GM19455 (cell line): ENCODE measurements around the gene PCDH9.

Source experiments
- ATAC-seq: cut with Tn5 transposase; IDR thresholded peaks from one replicate; pipeline ENCODE4 v1.9.1; 2021; ENCODE audit not compliant: unreplicated experiment

Gene PCDH9

DNA sequence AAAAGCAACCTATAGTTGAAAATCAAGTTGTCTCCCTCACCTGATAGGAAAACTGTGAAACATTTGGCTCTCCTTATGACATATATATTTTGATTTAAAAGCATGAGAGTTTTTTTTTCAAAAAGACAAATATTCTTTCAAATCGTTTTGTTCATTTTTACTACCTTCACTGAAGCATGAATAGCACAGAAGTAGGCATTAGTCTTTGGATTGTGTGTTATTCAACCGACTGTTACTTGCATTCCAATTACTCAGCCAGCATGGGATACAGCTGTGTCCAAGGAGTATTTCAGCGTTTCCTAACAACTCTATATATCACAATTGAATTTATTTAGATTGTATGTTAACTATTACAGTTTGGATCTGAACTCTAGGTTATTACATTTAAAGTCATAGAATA, 135.2 kb downstream of the PCDH9 start:
- no peak for ATAC-seq

DNA sequence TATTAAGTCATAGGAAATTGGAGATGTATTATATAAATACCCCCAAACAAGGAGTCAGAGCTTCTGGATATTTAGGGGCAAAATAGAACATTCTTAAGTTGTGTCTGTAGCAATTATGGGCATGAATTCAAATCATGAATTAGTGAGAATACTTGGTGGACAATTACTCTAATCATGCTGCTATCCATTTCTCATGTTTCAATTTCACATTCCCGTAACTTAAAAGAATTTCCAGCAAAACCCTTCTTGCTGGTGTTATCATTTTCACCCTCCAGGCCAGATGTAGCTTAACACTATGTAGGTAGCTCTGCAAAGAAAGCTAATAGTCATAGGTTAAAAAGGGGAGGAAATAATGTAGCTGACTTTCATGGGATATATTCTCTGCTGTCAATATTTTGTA, 136.1 kb downstream of the PCDH9 start:
- ATAC-seq = no peak

DNA sequence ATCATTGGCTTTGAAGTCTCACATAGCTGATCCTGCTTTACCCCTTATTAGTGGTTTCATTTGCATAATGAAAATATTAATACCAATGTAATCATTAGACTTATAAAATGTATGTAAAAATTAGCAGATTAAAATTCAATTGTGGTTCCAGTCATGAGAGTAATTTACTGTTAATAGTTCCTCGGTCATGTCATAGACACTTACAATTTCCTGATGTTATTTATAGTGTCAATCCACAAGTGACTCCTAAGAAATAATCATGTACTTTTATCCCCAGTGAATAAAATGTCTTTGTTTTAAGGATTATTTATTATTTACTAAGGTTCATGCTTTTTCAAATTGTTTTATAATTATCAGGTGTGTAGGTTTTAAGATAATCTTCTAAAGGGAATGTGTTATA, 138.5 kb downstream of the PCDH9 start:
- ATAC-seq = no peak

DNA sequence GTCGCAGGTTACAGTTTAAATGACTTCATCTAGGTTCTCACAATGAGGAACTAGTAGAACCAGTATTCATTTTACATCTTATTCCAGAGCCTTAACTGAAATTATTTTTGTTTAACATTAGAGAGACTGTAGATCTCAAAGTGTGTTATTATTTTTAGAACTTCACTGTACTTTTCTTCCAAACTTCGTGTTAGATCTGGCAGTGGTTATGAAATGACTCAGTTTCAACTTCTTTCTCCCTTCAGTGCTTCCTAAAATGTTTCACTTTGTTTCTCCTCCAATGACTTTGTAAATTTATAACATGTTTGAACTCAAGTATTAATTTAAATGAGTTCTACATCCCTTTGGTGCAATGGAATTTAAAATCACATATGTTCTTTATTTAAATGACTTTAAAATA, 139.3 kb downstream of the PCDH9 start:
- no peak for ATAC-seq

DNA sequence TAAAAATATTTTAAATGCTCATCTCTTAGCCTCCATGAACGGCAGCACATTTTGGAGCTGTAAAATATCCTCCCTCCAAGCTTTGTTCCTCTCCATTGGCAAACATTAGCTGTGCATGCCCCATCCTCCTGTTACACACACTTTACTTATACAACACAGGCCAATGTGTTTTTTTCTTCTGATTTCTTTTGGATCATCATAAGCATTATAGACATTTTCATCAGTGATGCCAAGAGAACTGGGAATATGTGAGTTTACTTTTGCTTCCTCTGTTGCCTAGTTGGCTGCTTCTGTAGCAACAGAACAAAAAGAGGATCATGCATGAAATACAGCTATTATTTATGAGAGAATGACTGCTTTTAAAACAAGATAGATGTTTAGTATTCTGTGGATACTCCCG, 142.6 kb downstream of the PCDH9 start:
- no peak for ATAC-seq

DNA sequence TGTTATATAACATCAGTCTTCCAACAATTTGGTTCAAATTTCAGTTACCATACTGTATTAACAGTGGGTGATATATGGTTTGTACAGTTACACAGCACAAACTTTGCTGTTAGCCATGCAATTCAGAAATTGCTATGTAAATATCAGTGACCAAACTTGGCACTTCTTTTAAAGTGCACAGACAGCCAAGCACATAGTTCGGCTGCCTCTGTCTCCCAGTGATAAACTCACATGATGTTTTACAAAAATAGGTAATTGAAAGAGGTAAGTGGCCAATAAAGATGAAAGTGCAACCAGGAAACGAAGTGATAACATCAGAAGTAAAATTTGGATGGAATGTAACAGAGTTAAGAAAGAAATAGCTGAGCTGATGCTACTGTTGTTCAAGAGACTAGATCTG, 143.9 kb downstream of the PCDH9 start:
- no peak for ATAC-seq

DNA sequence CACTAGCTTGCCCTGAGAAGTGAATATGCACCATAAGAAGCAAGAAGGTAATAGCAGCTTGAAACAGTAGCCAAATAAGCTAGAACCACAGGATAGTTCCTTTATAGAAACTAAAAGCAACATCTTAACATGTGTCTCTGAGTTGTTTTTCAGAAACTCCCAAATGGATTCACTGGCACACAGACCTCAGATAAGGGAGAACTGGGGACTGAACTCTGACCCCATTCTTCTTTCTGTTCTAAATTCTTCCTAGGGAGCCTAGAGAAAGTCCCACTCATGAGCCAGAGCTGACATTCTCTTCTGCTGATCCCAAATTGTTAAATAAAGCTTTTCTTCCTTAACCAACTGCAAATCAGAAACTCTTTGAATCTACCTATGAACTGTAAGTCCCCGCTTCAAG, 146.1 kb downstream of the PCDH9 start:
- ATAC-seq = no peak

DNA sequence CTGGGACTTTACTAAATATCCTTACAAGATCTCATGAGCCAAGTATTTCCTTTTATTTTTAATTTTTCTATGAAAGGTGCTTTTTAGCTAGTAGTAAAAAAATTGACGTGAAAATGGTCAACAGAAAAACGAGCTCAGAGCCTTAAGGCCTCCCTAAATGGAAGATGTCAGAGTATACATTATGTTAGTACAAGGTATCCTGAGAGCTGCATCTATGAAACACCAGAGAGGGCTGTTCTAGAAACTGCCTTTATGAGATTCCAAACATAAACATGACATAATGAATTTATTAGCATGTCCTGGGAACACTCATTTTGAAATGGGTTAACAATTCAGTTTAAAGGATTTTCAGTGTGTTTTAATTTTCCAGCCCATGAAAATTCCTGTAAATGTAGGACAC, 146.6 kb downstream of the PCDH9 start:
- no peak for ATAC-seq

DNA sequence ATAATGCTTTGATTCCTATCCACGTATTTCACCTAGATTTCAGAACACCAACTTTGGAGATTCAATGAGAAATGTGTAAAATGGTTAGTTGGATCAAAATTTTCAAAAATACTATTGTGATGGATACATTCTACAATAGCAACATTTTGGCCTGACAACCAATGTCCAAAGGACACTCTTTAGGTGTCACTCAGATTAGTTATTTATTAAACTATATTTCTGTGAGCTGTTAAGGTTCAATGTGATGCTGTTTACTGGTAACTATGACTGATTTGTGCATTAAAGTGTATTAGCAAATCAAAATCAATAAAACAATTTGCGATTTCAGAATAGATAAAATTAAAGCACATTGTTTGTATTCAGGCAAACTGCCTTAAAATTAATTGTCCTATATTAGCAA, 149.8 kb downstream of the PCDH9 start:
- ATAC-seq = no peak

DNA sequence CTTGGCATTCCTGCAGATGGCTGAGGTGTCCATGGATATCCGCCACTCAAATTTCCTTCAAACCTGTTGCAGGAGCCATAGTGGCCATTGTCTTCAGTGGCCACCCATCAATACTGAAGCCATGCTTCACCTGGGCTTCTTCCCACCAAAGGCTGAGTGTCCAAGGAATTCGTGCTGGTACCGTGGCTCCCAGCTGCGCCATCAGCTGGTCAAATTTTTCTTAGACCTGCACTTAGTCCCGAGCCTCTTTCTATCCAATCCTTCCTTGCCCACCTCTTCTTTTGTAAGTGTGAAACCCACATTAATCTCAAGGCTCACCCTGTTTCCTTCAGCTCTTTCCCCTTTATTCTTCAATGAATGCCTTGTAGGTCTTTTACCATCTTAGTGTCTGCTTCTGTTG, 152.1 kb downstream of the PCDH9 start:
- no peak for ATAC-seq

DNA sequence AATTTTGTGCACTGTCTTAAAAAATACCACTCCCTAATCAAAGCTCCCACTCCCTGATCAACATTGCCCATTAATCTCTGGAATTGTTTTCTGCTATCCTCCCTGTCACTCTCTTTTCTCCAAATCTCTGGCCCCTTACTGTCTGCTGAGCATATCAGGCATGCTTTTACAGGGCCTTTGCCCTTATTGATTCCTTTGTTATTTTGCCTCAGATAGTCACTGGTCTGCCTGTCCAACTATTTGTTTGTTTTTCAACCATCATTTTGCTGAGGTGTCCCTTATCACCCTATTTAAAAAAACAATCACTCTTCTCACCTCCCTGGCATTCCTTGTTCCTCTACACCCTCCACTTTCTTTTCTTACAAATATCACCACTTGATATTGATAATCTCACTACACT, 153.0 kb downstream of the PCDH9 start:
- no peak for ATAC-seq

DNA sequence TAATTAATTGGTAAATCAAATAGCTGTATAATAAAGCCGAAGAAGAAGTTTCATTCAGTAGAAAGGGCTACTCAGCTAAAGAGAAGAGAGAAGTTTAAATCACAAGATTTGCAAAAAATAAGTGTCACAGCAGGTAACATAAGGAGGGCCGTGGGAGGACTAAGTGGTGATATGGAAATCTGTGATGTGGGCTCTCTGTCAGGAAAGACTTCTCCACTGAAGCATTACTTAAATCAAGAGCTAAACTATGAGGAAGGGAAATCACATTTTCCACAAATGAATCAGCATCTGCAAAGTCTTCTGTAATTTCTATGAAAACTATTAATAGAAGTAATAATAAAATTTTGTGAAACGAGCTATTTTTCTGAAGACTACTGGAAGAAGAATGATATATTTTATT, 153.8 kb downstream of the PCDH9 start:
- ATAC-seq = no peak

DNA sequence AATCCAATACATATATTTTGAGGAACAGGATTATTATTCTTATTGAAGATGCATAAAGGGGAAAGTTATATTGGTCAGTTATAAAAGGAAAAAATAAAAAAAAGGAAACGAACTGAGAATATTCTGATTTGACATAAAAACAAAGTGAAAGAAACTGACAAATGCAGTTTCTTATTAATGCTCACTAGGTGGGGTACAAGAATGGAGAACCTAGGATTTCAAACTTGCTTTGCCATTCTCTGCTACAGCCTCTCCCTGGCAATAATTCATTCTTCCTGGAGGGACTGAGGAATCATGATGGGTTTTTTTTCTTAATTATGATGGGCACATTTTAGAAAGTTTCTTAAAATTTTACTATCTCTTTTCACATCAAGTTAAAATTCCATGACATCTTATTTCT, 154.9 kb downstream of the PCDH9 start:
- ATAC-seq = no peak

DNA sequence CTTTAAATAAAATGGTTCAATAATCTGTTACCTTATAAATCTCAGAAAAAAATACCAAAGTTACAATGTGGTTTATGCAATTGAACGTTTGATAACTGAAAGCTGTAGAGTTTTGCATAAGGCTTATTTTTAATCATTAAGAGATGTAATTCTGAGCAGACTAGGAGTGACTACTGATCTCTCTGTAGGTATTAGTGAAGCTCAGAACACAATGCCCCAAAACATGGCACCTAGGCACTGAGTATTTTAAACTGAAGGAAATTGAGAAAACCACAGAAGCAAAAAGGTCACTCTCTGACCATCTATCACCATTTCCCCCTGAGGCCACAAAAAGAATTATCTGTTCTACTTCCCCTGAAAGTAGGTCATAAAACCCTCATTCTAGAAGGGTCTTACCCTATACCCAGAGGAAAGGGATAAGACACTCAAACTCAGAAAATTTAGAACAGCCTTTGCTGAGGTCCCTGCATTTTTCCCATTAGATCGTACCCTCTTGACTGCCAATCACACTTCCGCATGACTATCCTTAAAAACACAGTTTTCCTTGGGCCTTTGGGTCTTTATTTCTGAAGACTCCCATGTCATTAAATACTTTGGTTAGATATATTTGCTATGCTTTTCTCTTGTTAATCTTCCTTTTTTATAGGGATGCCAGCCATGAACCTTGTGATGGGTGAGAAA, 158.1 kb downstream of the PCDH9 start:
- ATAC-seq = no peak

DNA sequence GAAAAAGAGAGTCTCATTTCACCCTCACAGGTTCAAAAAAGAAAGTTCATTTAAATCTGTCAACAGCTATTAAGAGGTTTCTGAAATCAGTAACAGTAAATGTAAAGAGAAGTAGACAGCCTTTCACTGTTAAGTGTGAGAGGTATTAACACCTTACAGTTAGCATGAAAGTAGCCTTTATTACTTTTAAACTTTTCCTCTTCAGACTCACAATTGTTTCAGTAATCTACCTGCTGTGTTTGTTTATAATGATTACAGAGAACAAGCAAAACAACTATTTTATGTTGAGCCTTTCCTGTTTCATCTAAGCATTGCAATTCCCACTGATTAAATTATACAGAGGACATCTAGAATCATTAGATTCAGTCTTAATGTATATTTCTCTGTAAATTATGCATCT, 159.8 kb downstream of the PCDH9 start:
- ATAC-seq = no peak

DNA sequence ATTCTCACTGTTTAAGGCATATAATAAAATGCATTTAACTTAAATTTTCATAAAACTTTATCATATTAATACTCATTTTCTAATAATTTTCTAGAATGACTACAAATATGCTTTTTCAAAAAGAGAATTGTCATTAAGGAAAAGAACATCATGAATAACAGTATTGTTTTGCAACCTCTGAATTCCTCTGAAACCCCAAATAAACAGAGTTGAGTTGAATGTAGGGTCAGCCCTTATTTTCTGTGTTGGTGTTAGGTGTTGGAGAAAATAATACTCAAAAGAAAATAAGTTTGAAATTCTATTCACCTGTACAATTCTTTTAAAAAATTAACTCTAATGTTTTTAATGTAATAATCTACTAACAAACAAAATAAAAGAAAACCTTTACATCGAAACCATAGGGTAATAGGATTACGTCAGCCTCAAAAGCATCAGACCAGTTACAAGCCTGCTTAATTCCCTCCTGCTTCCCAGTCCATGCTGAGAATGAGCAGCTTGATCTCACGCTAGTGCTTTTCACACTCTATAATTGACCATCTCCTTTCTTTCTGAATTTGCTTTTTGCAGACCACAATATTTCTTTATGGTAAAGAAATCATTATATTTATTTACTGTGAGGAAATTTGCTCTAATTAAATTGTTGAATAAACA, 160.9 kb downstream of the PCDH9 start:
- ATAC-seq = no peak

DNA sequence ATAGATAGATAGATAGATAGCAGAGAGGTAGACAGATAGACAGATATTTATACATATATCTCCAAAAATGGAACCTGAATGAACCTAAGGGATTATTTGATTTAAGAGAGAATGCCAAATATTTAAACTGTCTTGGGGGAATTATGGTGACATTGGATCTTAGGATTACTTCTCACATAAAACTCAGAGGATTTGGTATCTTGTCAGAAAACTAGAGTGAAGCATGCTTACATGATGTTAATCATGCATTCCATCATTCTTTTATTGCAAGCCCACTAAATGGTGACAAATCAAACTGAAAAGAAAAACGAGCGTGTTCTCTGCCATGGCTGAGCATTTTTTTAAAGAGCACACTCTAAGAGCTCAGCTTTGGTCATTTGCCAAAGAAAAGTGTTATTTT, 165.2 kb downstream of the PCDH9 start:
- ATAC-seq = no peak

DNA sequence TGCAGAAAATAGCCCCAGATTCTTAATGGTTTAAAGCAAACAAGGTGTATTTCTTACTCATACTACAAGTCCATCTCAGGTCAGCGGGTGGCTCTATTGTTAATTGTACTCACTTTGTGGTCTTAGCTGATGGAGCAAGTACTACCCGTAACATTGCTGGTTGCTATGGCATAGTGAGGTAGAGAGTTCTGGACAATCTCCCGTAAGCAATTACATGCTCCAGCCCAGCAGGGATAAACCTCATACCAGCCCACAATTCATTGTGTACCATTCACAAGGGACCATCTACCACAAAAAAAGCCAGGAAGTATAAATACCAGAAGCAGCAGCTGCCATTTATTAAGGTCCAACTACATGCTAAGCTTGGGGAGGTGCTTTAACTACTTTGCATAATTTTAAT, 167.1 kb downstream of the PCDH9 start:
- ATAC-seq = no peak

DNA sequence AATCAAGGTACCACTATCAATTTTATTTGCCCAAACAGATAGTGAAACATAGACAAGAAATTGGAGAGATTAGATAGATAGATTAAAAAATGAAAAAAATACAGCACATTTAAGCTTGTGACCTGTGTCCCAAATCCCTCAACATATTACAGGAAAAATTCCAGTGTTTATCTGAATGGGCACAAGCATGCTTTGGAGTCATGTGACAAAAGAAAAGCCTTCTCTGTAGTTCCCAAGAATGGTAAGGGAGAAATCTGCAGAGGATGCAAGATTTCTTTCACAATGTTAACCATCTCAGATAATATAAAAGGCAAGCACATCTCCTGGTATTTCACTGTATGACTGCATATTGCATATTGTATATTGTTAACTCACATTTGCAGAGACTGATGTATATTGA, 168.0 kb downstream of the PCDH9 start:
- ATAC-seq = no peak

DNA sequence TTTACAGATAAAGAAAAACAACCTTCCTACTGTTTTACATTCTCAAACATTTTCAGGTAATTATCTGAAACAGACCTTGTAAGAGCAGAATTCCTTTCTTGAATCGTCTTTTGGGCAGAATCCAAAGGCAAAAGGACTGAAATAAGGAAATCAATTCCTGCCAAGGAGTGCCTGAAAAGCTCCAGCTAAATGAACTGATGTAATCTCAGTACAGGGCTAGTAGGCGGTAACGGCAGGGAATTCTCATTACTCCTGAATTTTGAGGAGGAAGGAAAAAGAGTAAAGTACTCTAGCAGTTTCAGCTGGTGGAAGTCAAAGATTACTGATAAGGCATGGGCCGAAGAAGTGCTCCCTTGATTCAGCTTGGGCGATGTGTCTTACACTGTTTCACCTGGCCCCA, 168.4 kb downstream of the PCDH9 start:
- no peak for ATAC-seq

DNA sequence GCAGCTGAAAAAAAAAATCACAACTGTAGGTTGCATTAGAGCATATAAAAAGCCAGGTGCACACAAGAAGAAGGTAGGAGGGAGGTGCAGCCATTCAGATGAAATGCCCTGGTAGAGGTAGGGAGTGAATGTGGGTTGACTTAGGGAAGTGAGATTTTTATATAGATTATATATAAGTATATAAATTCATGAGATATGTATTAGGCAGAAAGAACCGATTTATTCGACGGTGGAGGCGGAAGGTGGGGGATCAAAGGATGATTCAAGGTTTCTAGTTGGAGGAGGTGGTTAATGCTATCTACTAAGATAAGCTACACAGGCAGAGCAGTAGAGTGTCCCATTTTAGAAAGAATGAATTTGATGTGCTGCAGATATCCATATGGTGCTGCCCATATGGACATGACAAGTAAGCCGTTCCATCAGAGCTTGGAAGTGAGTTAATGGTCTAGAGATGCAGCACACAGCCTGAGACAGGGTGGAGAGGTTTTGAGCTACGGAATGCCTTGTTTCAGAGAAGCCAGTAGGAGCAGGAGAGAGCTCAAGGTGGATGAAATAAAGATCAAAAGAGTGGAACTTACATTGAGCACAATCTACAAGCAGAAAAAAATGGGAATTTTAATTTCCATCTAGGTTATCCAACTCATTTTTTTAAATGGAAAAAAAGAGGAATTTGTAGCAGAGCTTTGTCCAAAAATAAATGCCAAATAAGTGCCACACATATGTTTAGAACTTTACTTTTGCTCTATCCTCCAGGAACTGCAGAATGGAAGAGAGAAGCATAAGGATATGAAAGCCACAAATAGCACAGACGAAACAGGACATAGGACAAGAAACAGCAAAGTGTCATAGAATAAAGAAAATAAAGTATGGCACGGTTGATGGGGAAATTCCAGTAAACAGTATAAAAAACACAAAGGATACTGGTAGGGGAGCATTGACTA, 177.3 kb downstream of the PCDH9 start:
- no peak for ATAC-seq

DNA sequence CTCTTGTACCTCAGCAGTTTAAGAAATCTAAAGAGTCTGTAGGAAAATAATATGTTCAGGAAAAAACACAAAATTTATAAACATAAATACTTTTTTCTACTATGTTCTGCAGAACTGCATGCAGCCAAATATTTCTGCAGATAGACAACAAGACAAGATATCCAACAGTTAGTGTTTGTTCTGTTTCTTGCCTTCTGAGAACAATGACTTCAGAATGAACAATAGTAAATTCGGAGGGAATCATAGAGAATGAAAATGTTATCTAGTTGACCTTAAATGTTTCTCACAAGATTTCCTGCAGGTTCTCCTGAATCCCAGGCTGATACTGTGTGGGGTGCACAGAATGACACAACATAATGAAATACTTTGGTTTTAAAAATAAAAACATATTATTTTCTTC, 180.4 kb downstream of the PCDH9 start:
- no peak for ATAC-seq
